HG03175 (cell line): ENCODE results near the gene POLRMT.
"Not testable (repeated sequence)": the region's sequence is repeated elsewhere in the genome, so short reads cannot be mapped to it uniquely, and the experiment has no call there.

Source experiments
- ATAC-seq: cut with Tn5 transposase; IDR thresholded peaks from one replicate; pipeline ENCODE4 v1.9.1; 2021; ENCODE audit warnings: mild to moderate bottlenecking, moderate library complexity; ENCODE audit not compliant: unreplicated experiment

Gene POLRMT

GRCh38 chr19:633068-633785 lies at the start of gene POLRMT:
Gene POLRMT, minus strand, starts transcription at chr19:633537. Its CDS starts 25 bp downstream, at chr19:633512.
- peak; percentile 82 for ATAC-seq

GRCh38 chr19:682678-683320 lies 49.5 kb upstream of the POLRMT start:
- no peak for ATAC-seq

- no peak for ATAC-seq
These were observed 48.0 kb upstream of the POLRMT start for GRCh38 chr19:681029-682019.

- peak; percentile 69 for ATAC-seq
These were observed 47.1 kb upstream of the POLRMT start for GRCh38 chr19:680287-681028.

- ATAC-seq: peak; percentile 7
These were observed 46.3 kb upstream of the POLRMT start for GRCh38 chr19:679418-680286.

GRCh38 chr19:678791-679388 lies 45.6 kb upstream of the POLRMT start:
- no peak for ATAC-seq

GRCh38 chr19:677601-678436 lies 44.5 kb upstream of the POLRMT start:
- no peak for ATAC-seq

- ATAC-seq: no peak
These were observed 43.9 kb upstream of the POLRMT start for GRCh38 chr19:677201-677600.

GRCh38 chr19:676339-677105 lies 43.2 kb upstream of the POLRMT start, which contains the start of gene FSTL3:
Gene FSTL3, plus strand, starts transcription at chr19:676392. Its CDS starts 32 bp downstream, at chr19:676424.
- no peak for ATAC-seq

- no peak for ATAC-seq
These were observed 42.6 kb upstream of the POLRMT start for GRCh38 chr19:676007-676338.

- ATAC-seq: no peak
These were observed 41.2 kb upstream of the POLRMT start for GRCh38 chr19:674282-675151.

- no peak for ATAC-seq
These were observed 37.3 kb upstream of the POLRMT start for GRCh38 chr19:670609-671075.

GRCh38 chr19:668675-669434 lies 35.5 kb upstream of the POLRMT start:
- not testable (repeated sequence) for ATAC-seq

GRCh38 chr19:666985-667573 lies 33.7 kb upstream of the POLRMT start:
- ATAC-seq: not testable (repeated sequence)

GRCh38 chr19:664913-665443 lies 31.6 kb upstream of the POLRMT start:
- ATAC-seq: no peak
